Measurements from ENCODE around the gene ERVV-1. TPM values are rescaled to one million over a fixed set of nuclear protein-coding genes. Genes with fewer than 3 reads are reported as not detected.

Gene ERVV-1
- total RNA-seq, 4 donors from 2014 or later: not detected

- TF ChIP-seq CTCF (IDR thresholded peaks at IDR 0.05; ENCODE audit: low read depth): no peak
These were observed 6.1 kb upstream of the ERVV-1 start for GRCh38 chr19:53007606-53008005.

GRCh38 chr19:53008061-53008778, 5.5 kb upstream of the ERVV-1 start:
- no peak for TF ChIP-seq CTCF (IDR thresholded peaks at IDR 0.05; ENCODE audit: low read depth)

- no peak for TF ChIP-seq CTCF (IDR thresholded peaks at IDR 0.05; ENCODE audit: low read depth)
These were observed 3.2 kb upstream of the ERVV-1 start for GRCh38 chr19:53010494-53010893.

- no peak for TF ChIP-seq CTCF (IDR thresholded peaks at IDR 0.05; ENCODE audit: low read depth)
These were observed 1.7 kb upstream of the ERVV-1 start for GRCh38 chr19:53012006-53012405.

- TF ChIP-seq CTCF (IDR thresholded peaks at IDR 0.05; ENCODE audit: low read depth): no peak
These were observed 1.4 kb downstream of the ERVV-1 start for GRCh38 chr19:53015159-53015558.

- no peak for TF ChIP-seq CTCF (IDR thresholded peaks at IDR 0.05; ENCODE audit: low read depth)
These were observed 2.0 kb downstream of the ERVV-1 start for GRCh38 chr19:53015730-53016129.

- TF ChIP-seq CTCF (IDR thresholded peaks at IDR 0.05; ENCODE audit: low read depth): no peak
These were observed 6.0 kb downstream of the ERVV-1 start for GRCh38 chr19:53019684-53020083.

All from subcutaneous adipose tissue (tissue), 4 donors.